ENCODE results near the gene TRIM44.

TRIM44 gene

DNA sequence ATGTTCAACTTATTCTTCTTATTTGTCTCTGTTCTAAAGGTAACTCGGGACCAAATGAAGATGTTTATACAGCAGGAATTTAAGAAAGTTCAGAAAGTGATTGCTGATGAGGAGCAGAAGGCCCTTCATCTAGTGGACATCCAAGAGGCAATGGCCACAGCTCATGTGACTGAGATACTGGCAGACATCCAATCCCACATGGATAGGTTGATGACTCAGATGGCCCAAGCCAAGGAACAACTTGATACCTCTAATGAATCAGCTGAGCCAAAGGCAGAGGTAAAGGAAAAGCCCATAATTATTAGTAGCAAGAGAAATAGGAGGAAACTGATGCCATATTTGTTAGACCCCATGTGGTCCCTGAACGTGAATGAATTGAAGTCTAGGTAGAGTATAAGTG lies 63.3 kb downstream of the TRIM44 start:
- FAIRE-seq (no peak), DNase-seq (ENCODE audit: insufficient read length) (no peak)
- TF ChIP-seq POLR2AphosphoS5 (IDR thresholded peaks at IDR 0.05; ENCODE audit: low read depth, low read length) (no peak), TAF1 (IDR thresholded peaks at IDR 0.05; ENCODE audit: borderline replicate concordance, low read depth, low read length) (no peak), POLR2A (IDR thresholded peaks at IDR 0.05; ENCODE audit: low read depth, low read length) (no peak)

DNA sequence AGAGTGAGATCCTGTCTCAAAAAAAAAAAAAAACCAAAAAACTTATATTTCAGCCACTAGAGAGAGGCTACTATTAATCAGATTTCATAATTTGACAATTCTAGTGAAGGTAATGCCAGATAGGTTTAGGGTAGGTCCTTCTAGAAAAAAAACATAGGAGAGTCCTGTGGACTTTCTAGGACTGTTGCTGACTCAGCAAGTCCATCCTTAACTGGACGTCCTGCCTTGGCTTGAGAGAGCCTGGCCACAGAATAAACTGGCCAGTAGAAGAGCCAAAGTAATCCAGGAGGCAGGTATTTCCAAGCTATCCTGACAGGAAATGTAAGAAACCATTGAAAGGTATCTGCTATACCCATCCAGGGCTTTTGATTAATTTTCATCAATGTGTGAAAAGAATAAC lies 64.6 kb downstream of the TRIM44 start:
- FAIRE-seq, result no peak
- TF ChIP-seq TAF1 (IDR thresholded peaks at IDR 0.05; ENCODE audit: borderline replicate concordance, low read depth, low read length) (no peak), POLR2AphosphoS5 (IDR thresholded peaks at IDR 0.05; ENCODE audit: low read depth, low read length) (no peak), POLR2A (IDR thresholded peaks at IDR 0.05; ENCODE audit: low read depth, low read length) (no peak)
- DNase-seq (ENCODE audit: insufficient read length), result no peak

DNA sequence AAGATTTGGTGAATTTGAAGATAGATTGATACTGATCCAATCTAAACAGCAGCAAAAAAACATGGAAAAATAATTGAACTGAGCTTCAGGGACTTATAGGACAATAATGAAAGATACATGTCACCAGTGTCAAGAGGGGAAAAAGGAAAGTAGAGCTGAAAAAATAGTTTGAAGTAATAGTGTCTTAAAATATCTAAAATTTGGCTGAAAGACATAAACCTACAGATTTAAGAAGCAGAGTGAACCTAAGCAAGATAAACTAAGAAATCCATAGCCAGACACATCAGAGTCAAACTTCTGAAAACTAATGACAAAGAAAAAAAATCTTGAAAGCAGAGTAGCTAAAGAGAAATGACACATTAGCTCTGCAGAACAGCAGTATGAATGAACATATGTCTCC lies 67.7 kb downstream of the TRIM44 start:
- no peak for DNase-seq (ENCODE audit: insufficient read length)
- FAIRE-seq, result no peak
- no peak for TF ChIP-seq POLR2AphosphoS5 (IDR thresholded peaks at IDR 0.05; ENCODE audit: low read depth, low read length)
- no peak for TF ChIP-seq TAF1 (IDR thresholded peaks at IDR 0.05; ENCODE audit: borderline replicate concordance, low read depth, low read length)
- TF ChIP-seq POLR2A (IDR thresholded peaks at IDR 0.05; ENCODE audit: low read depth, low read length), result no peak

DNA sequence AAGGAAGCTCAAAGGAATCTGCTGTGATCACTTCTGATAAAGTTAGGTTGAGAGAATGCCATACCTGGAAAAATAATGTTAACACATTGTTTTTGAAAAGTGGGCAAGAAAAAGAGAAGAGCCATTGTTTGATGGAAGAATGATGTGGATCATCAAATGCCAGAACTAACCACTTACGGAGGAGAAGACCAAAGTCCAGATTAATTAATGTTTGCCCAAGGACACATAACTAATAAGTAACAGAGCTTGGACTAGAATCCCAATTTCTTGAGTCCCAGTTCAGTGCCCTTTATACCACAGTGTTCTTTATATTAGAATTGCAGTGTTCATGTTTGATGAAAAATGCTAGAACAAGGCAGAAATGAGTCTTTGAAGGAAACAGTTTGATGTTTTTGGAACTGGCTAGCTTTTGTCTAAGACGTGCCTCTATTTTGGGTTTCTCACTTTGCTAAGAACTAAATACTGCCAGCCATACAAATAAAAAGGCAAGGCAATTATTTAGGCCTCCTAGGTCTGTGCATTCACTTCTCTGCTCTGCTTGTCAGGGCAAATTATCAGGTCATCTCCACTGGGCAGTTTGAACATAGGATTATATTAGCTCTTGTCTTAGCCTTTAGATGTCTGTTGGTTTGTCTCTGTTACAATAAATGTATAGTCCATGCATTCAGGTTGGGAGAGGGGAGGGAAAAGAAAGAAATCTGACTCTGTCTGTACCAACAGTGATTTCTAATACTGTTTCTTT lies 72.3 kb downstream of the TRIM44 start:
- no peak for DNase-seq (ENCODE audit: insufficient read length)
- TF ChIP-seq POLR2A (IDR thresholded peaks at IDR 0.05; ENCODE audit: low read depth, low read length), result no peak
- TF ChIP-seq POLR2AphosphoS5 (IDR thresholded peaks at IDR 0.05; ENCODE audit: low read depth, low read length), result no peak
- no peak for TF ChIP-seq TAF1 (IDR thresholded peaks at IDR 0.05; ENCODE audit: borderline replicate concordance, low read depth, low read length)
- FAIRE-seq, result no peak

DNA sequence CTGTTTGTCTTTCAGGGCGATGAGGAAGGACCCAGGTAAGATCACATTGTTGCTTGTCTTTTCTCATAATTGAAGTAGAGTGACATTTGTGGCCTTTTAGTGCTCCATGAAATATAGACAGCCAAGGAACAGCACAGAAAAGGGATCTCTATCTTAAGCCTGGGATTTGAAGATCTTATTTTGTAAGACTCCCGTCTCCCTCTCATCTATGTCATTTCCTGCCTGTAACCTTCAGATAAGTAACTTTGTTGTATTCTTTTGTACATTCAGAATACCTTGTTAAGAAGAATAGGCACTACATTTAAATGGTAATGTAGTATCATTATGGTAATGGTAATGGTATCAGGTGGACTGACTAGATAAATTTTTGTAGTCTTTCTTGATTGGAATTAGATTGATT lies 72.8 kb downstream of the TRIM44 start:
- TF ChIP-seq POLR2AphosphoS5 (IDR thresholded peaks at IDR 0.05; ENCODE audit: low read depth, low read length), result no peak
- TF ChIP-seq TAF1 (IDR thresholded peaks at IDR 0.05; ENCODE audit: borderline replicate concordance, low read depth, low read length), result no peak
- no peak for TF ChIP-seq POLR2A (IDR thresholded peaks at IDR 0.05; ENCODE audit: low read depth, low read length)
- FAIRE-seq (no peak), DNase-seq (ENCODE audit: insufficient read length) (no peak)

DNA sequence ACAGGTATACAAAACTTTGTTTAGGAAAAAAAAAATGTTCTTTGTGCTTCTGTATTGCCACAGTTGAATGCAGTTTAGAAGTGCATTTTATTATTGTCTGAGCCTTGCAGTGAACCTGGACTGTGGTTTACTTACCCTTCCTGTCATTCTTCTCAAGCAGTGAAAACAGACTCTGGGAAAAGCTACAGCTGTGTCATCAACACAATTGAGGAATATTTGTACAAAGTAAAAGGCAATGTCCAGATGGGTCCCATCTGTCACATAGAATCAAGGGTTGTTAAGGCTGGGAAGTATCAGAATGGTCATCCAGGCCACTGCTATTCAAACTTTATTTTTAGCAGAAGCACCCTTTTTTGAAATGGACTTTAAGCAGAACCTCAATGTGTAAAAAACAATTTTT lies 73.3 kb downstream of the TRIM44 start:
- FAIRE-seq (no peak), DNase-seq (ENCODE audit: insufficient read length) (no peak)
- TF ChIP-seq POLR2A (IDR thresholded peaks at IDR 0.05; ENCODE audit: low read depth, low read length) (no peak), TAF1 (IDR thresholded peaks at IDR 0.05; ENCODE audit: borderline replicate concordance, low read depth, low read length) (no peak), POLR2AphosphoS5 (IDR thresholded peaks at IDR 0.05; ENCODE audit: low read depth, low read length) (no peak)

DNA sequence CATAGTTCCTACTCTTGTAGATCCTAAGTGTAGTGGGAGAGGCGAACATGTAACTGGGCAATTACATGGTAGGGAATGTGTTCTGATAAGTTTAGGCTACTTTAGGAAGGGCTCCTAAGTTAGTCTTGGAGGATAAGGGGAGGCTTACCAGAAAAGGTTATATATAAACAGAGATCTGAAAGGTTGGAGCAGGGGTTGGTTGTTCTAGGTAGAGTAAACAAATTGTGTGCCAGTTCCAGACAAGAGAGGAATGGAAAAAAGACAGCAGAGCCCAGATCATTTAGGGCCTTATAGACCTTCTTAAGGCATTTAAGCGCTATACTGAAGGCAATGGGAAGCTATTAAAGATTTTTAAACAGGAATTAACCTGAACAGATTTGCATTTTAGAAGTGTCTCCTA lies 74.4 kb downstream of the TRIM44 start:
- FAIRE-seq (no peak), DNase-seq (ENCODE audit: insufficient read length) (no peak)
- TF ChIP-seq TAF1 (IDR thresholded peaks at IDR 0.05; ENCODE audit: borderline replicate concordance, low read depth, low read length) (no peak), POLR2AphosphoS5 (IDR thresholded peaks at IDR 0.05; ENCODE audit: low read depth, low read length) (no peak), POLR2A (IDR thresholded peaks at IDR 0.05; ENCODE audit: low read depth, low read length) (no peak)

DNA sequence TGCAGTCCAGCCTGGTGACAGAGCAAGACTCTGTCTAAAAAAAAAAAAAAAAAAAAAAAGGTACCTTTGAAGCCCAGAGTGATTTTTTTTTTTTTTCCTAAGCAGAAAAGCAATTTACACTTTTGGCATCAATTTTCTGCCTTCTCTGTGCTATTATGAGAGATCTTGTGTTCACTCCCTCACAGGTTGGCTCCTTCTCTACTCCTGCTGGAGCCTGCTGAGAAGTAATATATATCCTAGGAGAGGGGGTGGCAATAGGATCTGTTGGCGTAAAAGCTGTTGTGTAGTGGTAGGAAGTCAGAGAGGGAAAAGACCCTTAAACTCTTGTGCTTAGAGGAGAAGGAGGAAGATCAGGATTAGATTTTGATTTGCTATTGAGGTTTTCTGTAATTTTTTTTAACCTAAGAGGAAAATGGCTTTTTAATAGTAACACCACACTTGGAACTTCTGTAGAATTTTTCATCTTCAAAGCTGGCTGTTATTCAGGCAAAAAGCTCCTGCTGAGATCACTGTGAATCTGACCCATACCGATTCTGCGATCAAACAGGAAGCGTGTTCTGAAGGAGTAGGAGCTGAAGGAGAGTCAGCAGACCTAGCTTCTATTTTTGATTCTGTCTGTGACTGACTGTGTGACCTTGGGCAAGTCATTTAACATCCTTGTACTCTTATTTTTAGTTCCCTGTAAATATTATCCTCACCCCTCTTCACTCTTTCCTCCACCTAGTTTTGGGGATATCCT lies 77.7 kb downstream of the TRIM44 start:
- FAIRE-seq (peak; percentile 40), DNase-seq (ENCODE audit: insufficient read length) (no peak)
- TF ChIP-seq TAF1 (IDR thresholded peaks at IDR 0.05; ENCODE audit: borderline replicate concordance, low read depth, low read length) (no peak), POLR2AphosphoS5 (IDR thresholded peaks at IDR 0.05; ENCODE audit: low read depth, low read length) (no peak), POLR2A (IDR thresholded peaks at IDR 0.05; ENCODE audit: low read depth, low read length) (no peak)

DNA sequence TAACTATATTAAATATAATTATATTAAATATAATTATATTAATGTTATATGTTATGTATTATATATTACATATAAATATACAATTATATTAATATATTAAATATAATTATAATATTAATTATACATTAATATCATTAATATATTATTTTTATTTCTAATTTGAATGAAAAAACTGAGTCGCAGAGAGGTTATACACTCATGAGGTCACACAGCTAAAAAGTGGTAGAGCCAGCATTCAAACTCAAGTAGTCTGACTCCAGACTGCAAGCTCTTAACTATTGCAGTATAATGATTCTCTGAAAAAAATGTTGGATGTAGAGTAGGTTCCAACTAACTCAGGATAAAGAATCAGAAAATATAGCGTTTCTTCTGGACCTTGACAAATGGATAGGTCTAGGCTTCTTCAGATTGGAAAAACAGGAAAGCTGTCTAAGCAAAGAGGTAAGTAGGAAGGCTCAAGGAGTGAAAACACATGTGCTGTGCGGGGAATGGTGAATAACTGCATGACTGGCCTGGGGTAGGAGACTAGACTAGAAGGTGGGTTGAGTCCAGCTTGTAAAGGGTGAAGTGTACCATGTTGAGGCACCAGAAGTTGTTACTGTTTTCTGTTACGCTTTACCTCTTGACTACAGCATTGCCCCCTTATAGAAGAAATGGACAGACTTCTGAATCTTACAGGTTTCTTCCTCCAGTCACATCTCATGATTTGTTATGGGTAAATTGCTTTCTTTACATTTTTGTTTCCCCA lies 80.3 kb downstream of the TRIM44 start:
- peak; percentile 67 for FAIRE-seq
- DNase-seq (ENCODE audit: insufficient read length), result no peak
- TF ChIP-seq POLR2AphosphoS5 (IDR thresholded peaks at IDR 0.05; ENCODE audit: low read depth, low read length), result no peak

DNA sequence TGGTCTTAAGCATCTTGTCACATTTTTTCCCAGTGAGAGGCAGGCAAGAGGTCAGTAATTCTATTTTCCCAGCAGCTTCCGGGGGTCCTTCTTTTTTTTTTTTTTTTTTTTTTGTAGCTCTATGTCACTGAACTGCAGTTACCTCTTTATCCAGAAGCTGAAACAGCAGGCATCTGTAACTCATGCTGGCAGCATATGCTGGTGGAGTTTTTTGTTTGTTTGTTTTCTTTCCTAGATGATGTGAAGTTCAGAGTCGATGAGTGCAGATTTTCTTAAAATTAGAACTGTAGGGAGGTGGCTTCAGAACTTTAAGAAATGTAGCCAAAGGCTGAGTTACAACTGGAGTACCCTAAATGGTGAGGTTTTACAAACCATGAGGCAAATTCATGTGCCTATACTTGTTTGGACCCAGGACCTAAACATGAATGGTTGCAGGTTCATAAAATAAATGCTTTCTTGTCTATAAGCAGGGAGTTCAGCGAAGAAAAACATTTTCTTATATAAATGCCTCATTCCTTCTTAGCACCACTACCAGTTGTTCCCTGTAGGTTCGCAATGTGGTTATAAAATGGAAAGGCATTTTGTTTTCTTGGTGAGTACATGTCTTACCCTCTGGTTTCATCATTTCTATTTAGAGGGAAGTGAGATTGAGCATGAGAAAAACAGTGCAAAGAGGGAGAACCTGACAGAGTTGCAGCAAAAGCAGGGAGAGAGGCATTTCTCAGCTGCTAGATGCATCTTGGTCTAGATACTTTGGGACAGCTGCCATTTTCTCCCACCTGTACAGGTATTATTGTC lies 84.0 kb downstream of the TRIM44 start:
- FAIRE-seq (no peak), DNase-seq (ENCODE audit: insufficient read length) (no peak)
- no peak for TF ChIP-seq TAF1 (IDR thresholded peaks at IDR 0.05; ENCODE audit: borderline replicate concordance, low read depth, low read length)
- TF ChIP-seq POLR2AphosphoS5 (IDR thresholded peaks at IDR 0.05; ENCODE audit: low read depth, low read length), result no peak
- TF ChIP-seq POLR2A (IDR thresholded peaks at IDR 0.05; ENCODE audit: low read depth, low read length), result no peak

DNA sequence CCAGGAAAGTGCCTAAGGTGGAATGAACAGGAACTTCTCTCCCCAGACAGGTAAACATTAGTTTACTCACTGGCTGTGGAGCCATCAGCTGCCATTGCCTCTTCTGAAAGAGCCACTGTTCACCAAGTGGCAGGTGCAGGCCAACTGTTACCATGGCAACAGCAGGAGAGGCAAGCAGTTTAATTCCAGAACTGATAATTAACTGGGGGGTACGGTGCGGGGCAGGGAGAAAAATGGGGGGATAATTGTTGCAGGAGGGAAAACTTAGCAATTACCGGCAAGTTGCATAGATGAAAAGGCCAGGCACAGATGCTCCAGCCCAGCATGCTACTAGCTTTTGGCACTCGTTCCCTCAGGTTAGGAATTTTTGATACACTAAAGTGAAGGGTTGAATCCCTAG lies 85.1 kb downstream of the TRIM44 start:
- TF ChIP-seq POLR2AphosphoS5 (IDR thresholded peaks at IDR 0.05; ENCODE audit: low read depth, low read length) (no peak), POLR2A (IDR thresholded peaks at IDR 0.05; ENCODE audit: low read depth, low read length) (no peak), TAF1 (IDR thresholded peaks at IDR 0.05; ENCODE audit: borderline replicate concordance, low read depth, low read length) (no peak)
- no peak for DNase-seq (ENCODE audit: insufficient read length)
- peak; percentile 51 for FAIRE-seq

Measured in GM12892 (cell line).